Left lobe of liver (tissue), 2 donors: Measurements from ENCODE around the gene GRIK3. TPM values are rescaled to one million over a fixed set of nuclear protein-coding genes. Genes with fewer than 3 reads are reported as not detected.

ENCODE experiments used
- ATAC-seq: fragments of 200-7000 bp; cut with Tn5 transposase; one replicate; pipeline ENCODE4 v1.9.1; 2020; ENCODE audit warnings: mild to moderate bottlenecking, moderate library complexity
- DNase-seq: peaks from one replicate; pipeline ENCODE4 v3.0.0-alpha.2; 2020; ENCODE audit warnings: low spot score
- total RNA-seq: library from RNA; stranded (reverse); gene quantifications from one replicate; pipeline ENCODE4 v1.2.1, GENCODE V29; 2021
- donor health status: DM: no; HTN: no; CAD: no; lungs with moderate emphysema.
- donor health status: DM: no; HTN: yes; CAD: no.

Gene GRIK3
- total RNA-seq, 1 donor from 2014 or later: 0.03 TPM

DNA sequence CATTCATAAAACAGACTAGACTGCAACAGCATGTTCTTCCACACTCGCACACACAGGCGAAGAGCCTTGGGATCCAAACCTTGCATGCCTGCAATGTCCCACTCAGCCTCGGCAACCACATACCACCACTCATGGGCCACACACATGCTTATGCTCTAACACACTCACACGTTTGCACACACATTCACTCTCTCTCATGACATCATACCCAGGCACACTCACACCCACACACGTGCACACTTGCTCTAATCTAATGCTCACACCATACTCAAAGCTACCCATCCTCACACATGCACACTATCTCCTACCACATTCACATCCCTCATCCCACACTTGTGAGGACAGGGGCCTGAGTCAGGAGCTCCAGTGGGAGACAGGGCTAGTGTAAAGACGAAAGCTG lies 50.3 kb downstream of the GRIK3 start:
- no peak for ATAC-seq
- DNase-seq: no peak

- ATAC-seq (no peak), DNase-seq (no peak)
Measured at GRCh38 chr1:36982709-36983108, 51.6 kb downstream of the GRIK3 start.

DNA sequence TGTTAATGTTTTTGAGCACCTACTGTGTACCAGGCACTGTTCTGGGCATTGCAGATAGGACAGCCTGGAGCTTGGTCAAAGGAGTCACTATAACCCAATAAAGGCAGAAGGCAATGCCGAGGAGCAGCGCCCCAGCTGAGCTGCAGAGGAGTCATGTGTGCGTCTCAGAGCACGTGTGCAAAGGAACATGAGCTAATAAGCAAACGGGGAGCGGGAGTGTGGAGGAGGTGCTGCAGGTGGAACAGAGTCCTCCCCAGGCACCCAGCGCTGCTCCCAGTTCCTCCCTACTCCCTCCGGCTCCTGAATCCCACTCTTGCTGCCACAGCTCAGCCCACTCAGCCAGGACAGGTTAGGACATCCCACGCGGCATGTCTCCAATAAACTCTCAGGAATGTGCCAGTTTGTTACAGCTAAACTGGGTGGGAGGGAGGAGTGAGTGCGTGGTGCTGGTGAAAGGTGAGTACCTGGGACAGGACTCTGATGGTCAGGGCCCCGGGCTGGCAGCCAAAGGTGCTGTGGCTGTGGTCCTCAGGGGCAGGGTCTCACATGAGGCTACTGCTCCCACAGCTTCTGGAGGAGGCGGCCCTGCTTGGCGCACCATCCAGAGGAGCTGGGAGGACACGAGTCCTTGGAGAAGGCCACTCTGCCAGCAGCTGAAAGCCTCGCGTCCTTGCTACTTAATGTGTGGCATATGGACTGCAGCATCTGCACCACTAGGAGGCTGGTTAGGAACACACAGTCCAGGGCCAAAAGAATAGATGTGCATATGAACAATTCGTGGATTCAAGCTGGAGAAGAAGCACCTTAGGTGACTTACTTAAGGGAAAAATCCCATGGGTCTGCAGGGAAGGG lies 52.3 kb downstream of the GRIK3 start:
- no peak for DNase-seq
- no peak for ATAC-seq

GRCh38 chr1:36981126-36981525 lies 53.2 kb downstream of the GRIK3 start:
- DNase-seq: no peak
- no peak for ATAC-seq

GRCh38 chr1:36977731-36978406 lies 56.4 kb downstream of the GRIK3 start:
- no peak for DNase-seq
- no peak for ATAC-seq

- DNase-seq (no peak), ATAC-seq (no peak)
Measured at GRCh38 chr1:36975642-36976041, 58.7 kb downstream of the GRIK3 start.

DNA sequence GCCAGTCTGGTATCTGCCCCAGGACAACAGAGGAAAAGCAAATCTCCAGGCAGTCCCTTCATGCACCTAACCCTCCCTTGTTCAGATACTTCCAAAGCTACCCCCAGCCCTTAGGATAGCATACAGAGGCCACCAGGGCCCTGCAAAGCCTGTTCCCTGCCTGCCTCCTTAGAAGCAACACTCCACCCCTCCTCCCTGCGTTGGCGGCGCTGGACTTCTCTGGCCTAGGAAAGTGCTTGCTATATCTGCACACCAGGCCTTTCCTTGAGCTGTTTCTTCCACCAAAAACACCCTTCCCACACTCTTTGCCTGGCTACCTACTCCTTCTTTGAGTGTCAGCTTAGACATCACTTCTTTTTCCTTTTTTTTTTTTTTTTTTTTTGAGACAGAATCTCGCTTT lies 61.3 kb downstream of the GRIK3 start:
- no peak for ATAC-seq
- DNase-seq: no peak

DNA sequence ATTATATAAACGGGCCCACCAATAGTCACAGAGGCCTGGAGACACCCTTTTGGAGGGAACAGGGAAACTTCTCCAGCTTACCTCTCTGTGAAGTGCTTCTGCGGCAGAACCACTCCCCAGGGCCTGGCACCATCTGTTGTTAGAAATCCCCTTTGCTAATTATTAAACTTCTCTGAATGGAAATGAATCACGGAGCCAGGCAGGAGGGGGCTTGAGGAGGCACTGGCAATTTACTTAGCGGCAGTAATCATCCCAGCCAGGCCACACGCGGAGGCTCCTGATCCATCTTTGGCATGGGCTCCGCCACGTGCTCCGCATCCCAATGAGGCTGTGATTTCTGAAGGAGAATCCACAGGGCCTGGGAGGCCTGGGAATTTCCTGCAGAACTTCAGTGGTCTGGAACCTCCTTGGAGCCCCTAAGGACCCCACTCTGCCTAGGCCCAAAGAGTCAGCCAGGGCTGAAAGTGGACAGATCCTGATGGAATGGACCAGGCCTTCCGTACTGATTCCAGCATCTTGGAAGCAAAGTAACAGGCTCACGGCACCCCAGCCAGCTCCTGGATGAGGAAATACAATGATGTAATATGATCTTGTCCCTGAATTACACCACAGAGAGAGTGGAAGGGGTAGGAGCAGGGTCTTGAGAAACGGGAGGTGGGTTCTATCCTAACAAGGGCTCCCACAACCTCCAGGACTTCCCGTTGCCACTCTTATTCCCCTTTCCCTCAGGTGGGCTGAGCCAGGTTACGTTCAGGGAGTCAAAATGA lies 62.3 kb downstream of the GRIK3 start:
- no peak for ATAC-seq

GRCh38 chr1:36968730-36969129 lies 65.6 kb downstream of the GRIK3 start:
- ATAC-seq (no peak), DNase-seq (no peak)

More for the DNA sequence above, 62.3 kb downstream of the GRIK3 start:
- DNase-seq: no peak

GRCh38 chr1:36966242-36966641 lies 68.1 kb downstream of the GRIK3 start:
- no peak for DNase-seq
- ATAC-seq: peak; percentile 57

DNA sequence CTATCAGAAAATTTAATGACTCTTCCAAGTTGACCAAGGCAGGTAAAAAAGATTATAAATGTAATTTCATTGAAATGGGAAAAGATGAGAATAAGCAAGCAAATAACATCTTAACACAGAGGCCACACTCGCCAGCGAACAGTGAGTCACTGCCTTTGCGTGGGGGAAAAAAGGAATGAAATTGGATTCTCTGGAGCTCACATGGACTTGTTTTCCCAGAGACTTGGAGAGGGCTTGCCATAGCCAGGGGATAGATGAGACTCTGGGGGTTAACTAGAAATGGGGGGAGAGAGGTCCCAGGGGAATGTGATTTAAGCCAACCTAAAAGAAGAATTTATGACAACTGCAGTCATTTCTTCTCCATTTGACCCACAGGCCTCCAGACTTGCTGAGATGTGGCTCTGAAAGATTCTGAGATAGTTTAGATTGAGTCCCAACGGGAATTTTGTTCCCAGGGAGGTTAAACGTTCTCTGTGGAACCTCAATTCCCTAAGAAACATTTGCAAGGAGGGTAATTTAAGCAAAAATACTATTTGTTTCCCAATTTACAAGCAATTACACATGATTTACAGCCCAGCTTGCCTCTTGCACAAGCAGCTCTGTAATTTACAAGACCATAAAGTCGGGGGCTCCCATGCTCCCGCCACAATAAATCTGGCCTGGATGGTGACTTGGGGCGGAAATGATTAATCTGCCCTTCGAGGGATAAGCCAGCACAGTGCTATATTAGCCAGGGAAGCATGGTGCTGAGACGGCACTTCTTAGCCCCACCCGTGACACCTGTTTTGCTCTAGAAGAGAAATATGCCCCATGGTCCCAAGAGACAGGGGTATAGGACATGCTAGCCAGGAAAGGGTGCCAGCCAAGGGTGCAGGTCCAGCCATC lies 68.8 kb downstream of the GRIK3 start:
- DNase-seq: no peak

GRCh38 chr1:36964830-36965229 lies 69.5 kb downstream of the GRIK3 start:
- ATAC-seq (no peak), DNase-seq (no peak)

More for the DNA sequence above, 68.8 kb downstream of the GRIK3 start:
- no peak for ATAC-seq

- no peak for DNase-seq
- ATAC-seq: no peak
Measured at GRCh38 chr1:36963006-36963405, 71.3 kb downstream of the GRIK3 start.

DNA sequence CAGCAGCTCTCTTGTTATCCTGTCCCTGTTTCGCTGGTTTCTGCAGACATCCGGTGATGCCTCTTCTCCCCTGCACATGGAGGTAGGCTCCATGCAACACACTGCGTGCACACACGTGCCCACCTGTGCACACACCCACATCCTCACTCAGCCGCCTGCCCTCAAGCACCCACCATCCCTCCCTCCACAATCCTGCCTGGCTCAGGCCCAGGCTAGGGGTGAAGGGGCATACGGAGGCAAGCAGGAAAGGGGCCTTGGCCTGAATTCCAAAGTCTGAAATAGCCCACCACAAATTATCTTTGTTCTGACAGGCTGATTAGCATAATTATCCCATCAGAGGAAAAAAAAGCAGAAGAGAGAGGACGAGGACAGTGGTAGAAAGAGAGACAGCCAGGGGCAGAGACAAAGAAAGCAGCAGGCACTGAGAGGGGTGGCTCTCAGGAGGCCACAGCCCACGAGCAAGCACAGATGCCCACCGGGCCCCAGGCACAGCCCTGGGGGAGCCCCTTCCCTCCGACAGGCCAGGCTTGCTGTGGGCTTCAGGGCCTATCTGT lies 73.2 kb downstream of the GRIK3 start:
- no peak for ATAC-seq
- no peak for DNase-seq

DNA sequence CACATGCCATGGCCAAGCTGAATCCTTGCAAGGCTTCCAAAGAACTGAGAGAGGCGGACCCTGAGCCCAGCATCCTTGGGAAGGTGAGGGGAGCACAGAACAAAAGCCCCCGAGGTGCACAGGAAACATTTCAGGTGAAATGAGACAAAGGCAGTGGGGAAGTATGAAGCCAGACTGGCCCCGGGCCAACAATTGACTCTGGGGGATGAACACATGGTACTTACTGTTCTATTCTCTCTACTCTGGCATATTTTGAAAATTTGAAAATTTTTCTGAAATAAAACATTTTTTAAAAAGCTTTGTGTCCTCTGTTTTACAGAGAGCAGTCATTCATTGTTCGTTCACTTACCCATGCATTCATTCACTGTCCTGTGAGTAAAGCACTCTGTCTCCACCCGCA lies 77.7 kb downstream of the GRIK3 start:
- DNase-seq: no peak

DNA sequence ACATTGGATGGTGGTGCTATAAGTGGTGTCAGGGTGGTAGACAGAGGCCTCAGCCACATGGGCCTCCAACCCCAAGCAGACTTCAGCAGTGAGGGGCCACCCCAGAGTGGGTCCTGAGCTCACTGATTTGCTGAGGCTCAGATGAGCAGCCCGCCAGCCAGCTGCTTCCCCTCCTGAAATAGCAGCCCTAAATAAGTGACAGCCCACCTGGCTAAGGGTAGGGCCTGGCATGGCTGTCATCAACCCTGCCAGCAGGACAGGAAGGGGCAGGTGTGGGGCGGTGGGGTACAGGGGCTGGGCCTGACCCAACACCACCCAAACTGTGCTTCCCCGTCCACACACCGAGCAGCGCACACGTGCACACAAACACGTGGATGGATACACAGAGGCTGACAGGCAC lies 79.3 kb downstream of the GRIK3 start:
- DNase-seq (no peak), ATAC-seq (no peak)

More for the DNA sequence above, 77.7 kb downstream of the GRIK3 start:
- ATAC-seq: no peak

- DNase-seq (no peak), ATAC-seq (no peak)
Measured at GRCh38 chr1:36953061-36953460, 81.3 kb downstream of the GRIK3 start.

GRCh38 chr1:36951761-36952160 lies 82.6 kb downstream of the GRIK3 start:
- ATAC-seq (no peak), DNase-seq (no peak)

DNA sequence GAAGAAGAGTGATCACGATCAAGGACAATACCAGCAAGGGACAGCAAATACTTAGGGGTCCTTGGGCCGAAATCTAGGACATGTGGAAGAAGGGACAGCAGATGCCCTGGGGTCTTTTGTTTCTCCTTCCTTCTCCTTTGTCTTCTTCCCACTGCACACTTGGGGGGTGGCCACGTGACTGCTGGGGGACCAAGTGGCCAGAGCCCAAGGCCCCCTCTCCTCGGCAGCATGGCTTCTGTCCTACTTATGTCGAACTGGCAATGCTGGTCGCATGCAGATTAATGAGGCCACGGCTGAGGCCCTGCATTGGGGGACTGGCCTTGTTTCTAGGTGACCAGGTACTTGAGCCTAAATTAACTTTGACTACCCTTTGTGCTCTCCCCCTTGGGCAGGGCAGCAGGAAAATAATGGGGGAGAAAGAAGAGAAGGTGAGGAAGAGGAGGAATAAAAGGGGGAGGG lies 83.0 kb downstream of the GRIK3 start:
- no peak for ATAC-seq
- no peak for DNase-seq

DNA sequence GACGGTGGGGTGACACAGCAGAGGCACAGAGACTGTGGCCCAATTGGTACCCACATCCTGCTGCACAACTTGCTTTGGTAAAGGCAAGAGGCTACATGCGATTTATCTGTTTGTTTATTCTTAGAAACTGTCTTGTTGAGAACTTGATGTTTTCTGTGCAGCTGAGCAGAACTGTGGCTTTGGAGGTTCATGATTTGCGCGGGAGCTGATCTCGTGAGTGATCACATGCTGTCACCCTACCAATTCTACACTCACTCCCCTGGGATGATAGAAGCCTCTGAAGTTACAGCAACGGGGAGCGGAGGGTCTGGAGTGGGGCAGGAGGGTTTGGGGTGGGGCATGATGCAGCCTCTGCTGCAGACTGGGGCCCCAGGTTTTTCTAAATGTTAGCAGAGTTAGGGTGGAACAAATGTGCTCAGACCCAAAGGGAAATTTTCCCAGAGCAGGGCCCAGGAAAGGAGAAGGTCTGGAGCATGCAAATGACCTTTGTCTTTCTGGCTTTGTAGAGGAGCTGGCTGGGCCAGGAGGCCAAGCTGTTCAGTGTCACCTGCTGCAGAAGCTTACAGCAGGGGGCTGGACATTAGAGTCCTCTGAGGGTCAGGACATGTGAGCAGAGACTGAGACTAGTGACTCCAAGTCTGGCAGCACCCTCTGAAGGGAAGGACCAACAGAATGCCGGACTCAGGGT lies 83.6 kb downstream of the GRIK3 start:
- DNase-seq (no peak), ATAC-seq (no peak)
